ENCODE data around the gene RNF225. TPM values are rescaled to one million over a fixed set of nuclear protein-coding genes. Genes with fewer than 3 reads are reported as not detected.

Gene RNF225
- total RNA-seq, 1 donor from 2014 or later = 0.98 TPM

GRCh38 chr19:58364146-58364545 is 31.3 kb upstream of the RNF225 start:
- Histone ChIP-seq H3K27me3 (no peaks in the 10 kb centered on the region), H3K4me3 (no peak overlapping the region), H3K9me3 (no peaks in the 10 kb centered on the region), H3K36me3 (no peaks in the 10 kb centered on the region), H3K4me1 (peaks cover 12% of the 10 kb centered on the region), H3K27ac (no peak overlapping the region)
- DNase-seq (ENCODE audit: extremely low spot score in 2 of 2) = no peak
- TF ChIP-seq POLR2AphosphoS5 (IDR thresholded peaks at IDR 0.05; ENCODE audit: insufficient read depth in 1 of 2, low read depth in 1 of 2) (no peak), CTCF (IDR thresholded peaks at IDR 0.05) (no peak)
- intact Hi-C loops (cut with DNase I) = no loop called here

- peak in 1 of 2 donors; percentile 77 for DNase-seq (ENCODE audit: extremely low spot score in 2 of 2)
- H3K27me3 ChIP-seq = no peaks in the 10 kb centered on the region
- H3K36me3 ChIP-seq = no peaks in the 10 kb centered on the region
- no peak overlapping the region for H3K27ac ChIP-seq
- intact Hi-C loops (cut with DNase I) = no loop called here
- TF ChIP-seq POLR2AphosphoS5 (IDR thresholded peaks at IDR 0.05; ENCODE audit: insufficient read depth in 1 of 2, low read depth in 1 of 2) (no peak), POLR2A (IDR thresholded peaks at IDR 0.05) (no peak), CTCF (IDR thresholded peaks at IDR 0.05) (no peak)
- no peak overlapping the region for H3K4me3 ChIP-seq
- H3K9me3 ChIP-seq = no peaks in the 10 kb centered on the region
- peaks cover 8% of the 10 kb centered on the region for H3K4me1 ChIP-seq
Observed at GRCh38 chr19:58366585-58367430, 28.6 kb upstream of the RNF225 start.

GRCh38 chr19:58367698-58368454 is 27.6 kb upstream of the RNF225 start:
- no peak overlapping the region for H3K27ac ChIP-seq
- H3K9me3 ChIP-seq = no peaks in the 10 kb centered on the region
- intact Hi-C loops (cut with DNase I) = no loop called here
- no peak for DNase-seq (ENCODE audit: extremely low spot score in 2 of 2)
- no peaks in the 10 kb centered on the region for H3K27me3 ChIP-seq
- no peak overlapping the region for H3K4me3 ChIP-seq
- peaks cover 6% of the 10 kb centered on the region for H3K4me1 ChIP-seq
- H3K36me3 ChIP-seq = no peaks in the 10 kb centered on the region
- TF ChIP-seq POLR2AphosphoS5 (IDR thresholded peaks at IDR 0.05; ENCODE audit: insufficient read depth in 1 of 2, low read depth in 1 of 2) (no peak), CTCF (IDR thresholded peaks at IDR 0.05) (no peak), POLR2A (IDR thresholded peaks at IDR 0.05) (no peak)

GRCh38 chr19:58368561-58369360 is 26.7 kb upstream of the RNF225 start:
- no peaks in the 10 kb centered on the region for H3K36me3 ChIP-seq
- no peak for DNase-seq (ENCODE audit: extremely low spot score in 2 of 2)
- intact Hi-C loops (cut with DNase I) = no loop called here
- H3K27ac ChIP-seq = no peak overlapping the region
- no peaks in the 10 kb centered on the region for H3K9me3 ChIP-seq
- H3K27me3 ChIP-seq = no peaks in the 10 kb centered on the region
- no peak overlapping the region for H3K4me3 ChIP-seq
- H3K4me1 ChIP-seq = no peaks in the 10 kb centered on the region
- no peak for TF ChIP-seq CTCF (IDR thresholded peaks at IDR 0.05)
- TF ChIP-seq POLR2AphosphoS5 (IDR thresholded peaks at IDR 0.05; ENCODE audit: insufficient read depth in 1 of 2, low read depth in 1 of 2) = no peak
